Naive thymus-derived CD4-positive, alpha-beta T cell (primary cell): Measurements from ENCODE around the gene EYA2. TPM values are rescaled to one million over a fixed set of nuclear protein-coding genes. Genes with fewer than 3 reads are reported as not detected.

Experiments used
- ATAC-seq: fragments of 150-1000 bp; cut with Tn5 transposase; 2 replicates; pipeline ENCODE4 v1.10.0; 2021; ENCODE audit warnings: mild to moderate bottlenecking, moderate library complexity
- CTCF ChIA-PET: fragments of 350-600 bp; sonication (Branson Sonifier 250); formaldehyde crosslinking; loops from one replicate; lab custom pipeline; 2021; ENCODE audit warnings: antibody characterized with exemption; lab: Charles Lee
- POLR2A ChIA-PET: fragments of 350-600 bp; sonication (Branson Sonifier 250); formaldehyde crosslinking; loops from one replicate; lab custom pipeline; 2021; ENCODE audit warnings: antibody characterized with exemption, inconsistent platforms; lab: Charles Lee
- DNase-seq, 9 donors: peaks; one replicate each; pipeline versions ENCODE4 v3.0.0 to v3.0.0-alpha.2; 2020 to 2022; ENCODE audit warnings: mixed read lengths in 1 of 9
- H3K27ac ChIP-seq: one replicate; pipeline ENCODE4 v1.7.0; 2013; ENCODE audit warnings: mild to moderate bottlenecking, low read depth, low read length, moderate library complexity
- H3K27me3 ChIP-seq, 2 donors: one replicate each; pipeline ENCODE4 v1.7.0; 2013; ENCODE audit warnings: low read length in 2 of 2, mild to moderate bottlenecking in 2 of 2, moderate library complexity in 2 of 2; ENCODE audit not compliant: control insufficient read depth in 2 of 2, insufficient read depth in 2 of 2
- H3K36me3 ChIP-seq, 3 experiments: 1 replicate in 2 of 3; 2 replicates in 1 of 3; pipeline ENCODE4 v1.7.0; 2013; ENCODE audit warnings: low read length in 3 of 3, mild to moderate bottlenecking in 3 of 3, moderate library complexity in 1 of 3; ENCODE audit not compliant: insufficient read depth in 3 of 3, control insufficient read depth in 2 of 3
- H3K4me1 ChIP-seq, 2 donors: one replicate each; pipeline ENCODE4 v1.7.0; 2013; ENCODE audit warnings: low read length in 2 of 2, mild to moderate bottlenecking in 2 of 2, moderate library complexity in 1 of 2; ENCODE audit not compliant: control insufficient read depth in 2 of 2, insufficient read depth in 2 of 2
- H3K4me3 ChIP-seq: 2 replicates; pipeline ENCODE4 v1.7.0; 2013; ENCODE audit warnings: mild to moderate bottlenecking, low read length
- H3K9me3 ChIP-seq, 3 experiments: 1 replicate in 2 of 3; 2 replicates in 1 of 3; pipeline ENCODE4 v1.7.0; 2013; ENCODE audit warnings: low read length in 3 of 3; ENCODE audit not compliant: control insufficient read depth in 2 of 3
- H3K27ac Mint-ChIP-seq, 9 donors: one replicate each; pipeline ENCODE4 v1.8.0; 2020 to 2022; ENCODE audit warnings: mixed read lengths in 9 of 9, mild to moderate bottlenecking in 8 of 9, moderate library complexity in 5 of 9, inconsistent platforms in 2 of 9
- H3K27me3 Mint-ChIP-seq, 5 donors: one replicate each; pipeline ENCODE4 v1.8.0; 2021 to 2022; ENCODE audit warnings: mixed read lengths in 5 of 5, mild to moderate bottlenecking in 1 of 5
- H3K36me3 Mint-ChIP-seq, 5 donors: one replicate each; pipeline ENCODE4 v1.8.0; 2020 to 2022; ENCODE audit warnings: mixed read lengths in 5 of 5, mild to moderate bottlenecking in 3 of 5, inconsistent platforms in 1 of 5
- H3K4me1 Mint-ChIP-seq, 7 donors: one replicate each; pipeline ENCODE4 v1.8.0; 2020 to 2022; ENCODE audit warnings: mixed read lengths in 7 of 7, mild to moderate bottlenecking in 3 of 7, inconsistent platforms in 1 of 7
- H3K4me3 Mint-ChIP-seq, 10 donors: one replicate each; pipeline ENCODE4 v1.8.0; 2020 to 2022; ENCODE audit warnings: mild to moderate bottlenecking in 10 of 10, mixed read lengths in 10 of 10, moderate library complexity in 6 of 10, inconsistent platforms in 2 of 10
- H3K9me3 Mint-ChIP-seq, 11 donors: one replicate each; pipeline ENCODE4 v1.8.0; 2020 to 2022; ENCODE audit warnings: mixed read lengths in 11 of 11, mild to moderate bottlenecking in 4 of 11, inconsistent platforms in 1 of 11, moderate library complexity in 1 of 11
- intact Hi-C, 2 donors: fragments of 100-400 bp; cut with micrococcal nuclease; formaldehyde crosslinking; loops; one replicate each; pipeline ENCODE4 v1.15.1; 2023
- polyA plus RNA-seq, 2 donors: library from polyadenylated mRNA; unstranded; fragments of 300-500 nt; fragmentation: Illumina TruSeq; gene quantifications; one replicate each; pipeline ENCODE4 v1.2.3, GENCODE V29; 2021
- total RNA-seq, 6 experiments: library from RNA in 5 of 6; stranded (reverse) in 5 of 6; gene quantifications; 1 replicate in 5 of 6; 2 replicates in 1 of 6; pipeline ENCODE4 v1.2.3 and lab custom pipeline; 2021 to 2026

Gene EYA2
- total and polyA plus RNA-seq, 7 experiments from 2014 or later, result 0.16 TPM; not detected in 6

- no peaks in the 10 kb centered on the region for H3K36me3 ChIP-seq
- intact Hi-C loops, result no loop called here
- H3K4me3 Mint-ChIP-seq, result peak overlapping the region in 1 of 10 donors; percentile 5
- H3K27me3 Mint-ChIP-seq, result peaks cover 19 to 41% (median 26%) of the 10 kb centered on the region in 5 donors
- H3K27me3 ChIP-seq, result no peaks in the 10 kb centered on the region
- H3K4me3 ChIP-seq, result no peak overlapping the region
- POLR2A ChIA-PET, result no interaction called here
- ATAC-seq (no peak), DNase-seq (no peak)
- peaks cover 0 to 13% (median 0%) of the 10 kb centered on the region in 7 donors for H3K4me1 Mint-ChIP-seq
- H3K4me1 ChIP-seq, result no peaks in the 10 kb centered on the region
- H3K27ac ChIP-seq, result no peak overlapping the region
- H3K9me3 Mint-ChIP-seq, result peaks cover 0 to 5% (median 0%) of the 10 kb centered on the region in 11 donors
- H3K27ac Mint-ChIP-seq, result peak overlapping the region in 1 of 9 donors; percentile 22
- H3K36me3 Mint-ChIP-seq, result peaks cover 0 to 2% (median 0%) of the 10 kb centered on the region in 5 donors
- CTCF ChIA-PET, result no interaction called here
- no peaks in the 10 kb centered on the region for H3K9me3 ChIP-seq
Observed at GRCh38 chr20:47011984-47012383, 117.3 kb downstream of the EYA2 start.

- Mint-ChIP-seq H3K27me3 (peaks cover 18 to 38% (median 26%) of the 10 kb centered on the region in 5 donors), H3K9me3 (peaks cover 0 to 5% (median 0%) of the 10 kb centered on the region in 11 donors), H3K4me3 (no peak overlapping the region), H3K27ac (no peak overlapping the region), H3K36me3 (no peaks in the 10 kb centered on the region), H3K4me1 (peaks cover 0 to 13% (median 0%) of the 10 kb centered on the region in 7 donors)
- H3K27ac ChIP-seq, result no peak overlapping the region
- CTCF ChIA-PET, result no interaction called here
- no peaks in the 10 kb centered on the region for H3K36me3 ChIP-seq
- intact Hi-C loops, result no loop called here
- POLR2A ChIA-PET, result no interaction called here
- no peaks in the 10 kb centered on the region for H3K27me3 ChIP-seq
- no peaks in the 10 kb centered on the region for H3K4me1 ChIP-seq
- H3K4me3 ChIP-seq, result no peak overlapping the region
- ATAC-seq, result no peak
- no peak for DNase-seq
- H3K9me3 ChIP-seq, result no peaks in the 10 kb centered on the region
Observed at GRCh38 chr20:47013606-47014005, 119.0 kb downstream of the EYA2 start.

- Mint-ChIP-seq H3K27ac (no peak overlapping the region), H3K4me3 (no peak overlapping the region), H3K27me3 (peaks cover 21 to 46% (median 26%) of the 10 kb centered on the region in 5 donors), H3K36me3 (no peaks in the 10 kb centered on the region), H3K9me3 (peaks cover 0 to 5% (median 0%) of the 10 kb centered on the region in 11 donors), H3K4me1 (peaks cover 0 to 17% (median 0%) of the 10 kb centered on the region in 7 donors)
- Histone ChIP-seq H3K36me3 (no peaks in the 10 kb centered on the region), H3K27me3 (no peaks in the 10 kb centered on the region), H3K27ac (no peak overlapping the region), H3K4me3 (no peak overlapping the region), H3K4me1 (no peaks in the 10 kb centered on the region), H3K9me3 (no peaks in the 10 kb centered on the region)
- ATAC-seq (no peak), DNase-seq (no peak)
- intact Hi-C loops, result no loop called here
- CTCF ChIA-PET, result no interaction called here
- POLR2A ChIA-PET, result no interaction called here
Observed at GRCh38 chr20:47016068-47016664, 121.5 kb downstream of the EYA2 start.

GRCh38 chr20:47018381-47018780 is 123.7 kb downstream of the EYA2 start:
- POLR2A ChIA-PET, result no interaction called here
- H3K36me3 ChIP-seq, result no peaks in the 10 kb centered on the region
- H3K27me3 ChIP-seq, result no peaks in the 10 kb centered on the region
- no peak for DNase-seq
- no peak for ATAC-seq
- H3K4me1 Mint-ChIP-seq, result peaks cover 0 to 3% (median 0%) of the 10 kb centered on the region in 7 donors
- H3K27ac ChIP-seq, result no peak overlapping the region
- H3K9me3 ChIP-seq, result no peaks in the 10 kb centered on the region
- peaks cover 0 to 5% (median 0%) of the 10 kb centered on the region in 11 donors for H3K9me3 Mint-ChIP-seq
- no peak overlapping the region for H3K4me3 ChIP-seq
- intact Hi-C loops, result no loop called here
- peaks cover 16 to 40% (median 21%) of the 10 kb centered on the region in 5 donors for H3K27me3 Mint-ChIP-seq
- CTCF ChIA-PET, result no interaction called here
- H3K4me3 Mint-ChIP-seq, result no peak overlapping the region
- H3K27ac Mint-ChIP-seq, result no peak overlapping the region
- no peaks in the 10 kb centered on the region for H3K4me1 ChIP-seq
- no peaks in the 10 kb centered on the region for H3K36me3 Mint-ChIP-seq

GRCh38 chr20:47019121-47019824 is 124.6 kb downstream of the EYA2 start:
- DNase-seq, result no peak
- ChIA-PET POLR2A (no interaction called here), CTCF (interaction anchor here (0.7 to 1.0 kb wide), 2 partner anchors 14 to 15 kb away, joined by 4 to 6 read pairs; no protein-coding TSS in a partner anchor)
- Mint-ChIP-seq H3K36me3 (no peaks in the 10 kb centered on the region), H3K27me3 (peaks cover 17 to 40% (median 23%) of the 10 kb centered on the region in 5 donors), H3K4me1 (peaks cover 0 to 3% (median 0%) of the 10 kb centered on the region in 7 donors), H3K9me3 (peaks cover 0 to 5% (median 0%) of the 10 kb centered on the region in 11 donors), H3K4me3 (no peak overlapping the region), H3K27ac (peak overlapping the region in 1 of 9 donors; percentile 7)
- no peaks in the 10 kb centered on the region for H3K9me3 ChIP-seq
- no peak overlapping the region for H3K4me3 ChIP-seq
- no peaks in the 10 kb centered on the region for H3K27me3 ChIP-seq
- no peaks in the 10 kb centered on the region for H3K4me1 ChIP-seq
- intact Hi-C loops, result no loop called here
- no peak for ATAC-seq
- no peaks in the 10 kb centered on the region for H3K36me3 ChIP-seq
- no peak overlapping the region for H3K27ac ChIP-seq

GRCh38 chr20:47020231-47020630 is 125.6 kb downstream of the EYA2 start:
- ChIA-PET POLR2A (no interaction called here), CTCF (no interaction called here)
- no peaks in the 10 kb centered on the region for H3K9me3 ChIP-seq
- Mint-ChIP-seq H3K9me3 (peaks cover 0 to 5% (median 0%) of the 10 kb centered on the region in 11 donors), H3K27me3 (peaks cover 18 to 43% (median 26%) of the 10 kb centered on the region in 5 donors), H3K4me3 (no peak overlapping the region), H3K36me3 (no peaks in the 10 kb centered on the region), H3K4me1 (peaks cover 0 to 3% (median 0%) of the 10 kb centered on the region in 7 donors), H3K27ac (no peak overlapping the region)
- no peaks in the 10 kb centered on the region for H3K36me3 ChIP-seq
- H3K27ac ChIP-seq, result no peak overlapping the region
- H3K4me3 ChIP-seq, result no peak overlapping the region
- intact Hi-C loops, result loop anchor here in 1 of 2 donors (2.0 kb wide), 1 partner anchor 261 kb away; no protein-coding TSS in a partner anchor
- no peak for ATAC-seq
- DNase-seq, result no peak
- no peaks in the 10 kb centered on the region for H3K4me1 ChIP-seq
- H3K27me3 ChIP-seq, result no peaks in the 10 kb centered on the region
